DND-41 (cell line): ENCODE measurements around the gene RHOG.

Experiments used
- EZH2 ChIP-seq: IDR thresholded peaks from 3 replicates; pipeline ENCODE4 v1.6.1; 2012; ENCODE audit warnings: borderline replicate concordance, low read depth, mild to moderate bottlenecking, moderate library complexity, low read length, inconsistent platforms; ENCODE audit not compliant: severe bottlenecking
- TF ChIP-seq, protein P1 (sequence below): IDR thresholded peaks from 2 replicates; pipeline ENCODE4 v1.5.1; 2012; ENCODE audit warnings: borderline replicate concordance, low read length, moderate library complexity, mild to moderate bottlenecking; ENCODE audit not compliant: poor library complexity, severe bottlenecking; ENCODE audit errors: extremely low read depth

GRCh38 chr11:3817181-3817800, 23.5 kb downstream of the RHOG start:
- TF ChIP-seq, protein P1, sequence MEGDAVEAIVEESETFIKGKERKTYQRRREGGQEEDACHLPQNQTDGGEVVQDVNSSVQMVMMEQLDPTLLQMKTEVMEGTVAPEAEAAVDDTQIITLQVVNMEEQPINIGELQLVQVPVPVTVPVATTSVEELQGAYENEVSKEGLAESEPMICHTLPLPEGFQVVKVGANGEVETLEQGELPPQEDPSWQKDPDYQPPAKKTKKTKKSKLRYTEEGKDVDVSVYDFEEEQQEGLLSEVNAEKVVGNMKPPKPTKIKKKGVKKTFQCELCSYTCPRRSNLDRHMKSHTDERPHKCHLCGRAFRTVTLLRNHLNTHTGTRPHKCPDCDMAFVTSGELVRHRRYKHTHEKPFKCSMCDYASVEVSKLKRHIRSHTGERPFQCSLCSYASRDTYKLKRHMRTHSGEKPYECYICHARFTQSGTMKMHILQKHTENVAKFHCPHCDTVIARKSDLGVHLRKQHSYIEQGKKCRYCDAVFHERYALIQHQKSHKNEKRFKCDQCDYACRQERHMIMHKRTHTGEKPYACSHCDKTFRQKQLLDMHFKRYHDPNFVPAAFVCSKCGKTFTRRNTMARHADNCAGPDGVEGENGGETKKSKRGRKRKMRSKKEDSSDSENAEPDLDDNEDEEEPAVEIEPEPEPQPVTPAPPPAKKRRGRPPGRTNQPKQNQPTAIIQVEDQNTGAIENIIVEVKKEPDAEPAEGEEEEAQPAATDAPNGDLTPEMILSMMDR: no peak
- TF ChIP-seq EZH2: no peak
